CD4-positive, alpha-beta T cell treated with Interleukin-15 for 4 hours (primary cell): Measurements from ENCODE around the gene CNGB1.
"Not testable (repeated sequence)": the region's sequence is repeated elsewhere in the genome, so short reads cannot be mapped to it uniquely, and the experiment has no call there.

Experiments
- DNase-seq: peaks from one replicate; pipeline ENCODE4 v3.0.0-alpha.2; 2020; ENCODE audit warnings: low spot score

The CNGB1 gene

GRCh38 chr16:57970970-57971369 lies at the start of gene CNGB1:
Gene CNGB1, minus strand, starts transcription at chr16:57971128. Its CDS starts 3,842 bp downstream, at chr16:57967286.
- no peak for DNase-seq

- no peak for DNase-seq
Observed at GRCh38 chr16:58019866-58020538, 49.1 kb upstream of the CNGB1 start.

- no peak for DNase-seq
Observed at GRCh38 chr16:58018803-58019202, 47.9 kb upstream of the CNGB1 start.

GRCh38 chr16:58016840-58017446 lies 46.0 kb upstream of the CNGB1 start:
- no peak for DNase-seq

GRCh38 chr16:58013201-58013956 lies 42.5 kb upstream of the CNGB1 start:
- no peak for DNase-seq

- DNase-seq = no peak
Observed at GRCh38 chr16:58012481-58012880, 41.6 kb upstream of the CNGB1 start.

GRCh38 chr16:58011652-58012051 lies 40.7 kb upstream of the CNGB1 start:
- no peak for DNase-seq

GRCh38 chr16:58010886-58011285 lies 40.0 kb upstream of the CNGB1 start:
- DNase-seq = no peak

GRCh38 chr16:58009856-58010416 lies 39.0 kb upstream of the CNGB1 start:
- no peak for DNase-seq

GRCh38 chr16:58004736-58005135 lies 33.8 kb upstream of the CNGB1 start:
- not testable (repeated sequence) for DNase-seq

- DNase-seq = no peak
Observed at GRCh38 chr16:58002936-58003335, 32.0 kb upstream of the CNGB1 start.

- no peak for DNase-seq
Observed at GRCh38 chr16:58002416-58002800, 31.5 kb upstream of the CNGB1 start.

- no peak for DNase-seq
Observed at GRCh38 chr16:58001781-58002415, 31.0 kb upstream of the CNGB1 start.

- peak; percentile 83 for DNase-seq
Observed at GRCh38 chr16:58000706-58001676, 30.1 kb upstream of the CNGB1 start, which contains the start of gene USB1. Gene USB1, plus strand, starts transcription at chr16:58001407. Its CDS starts 77 bp downstream, at chr16:58001484.

- DNase-seq = no peak
Observed at GRCh38 chr16:57999971-58000705, 29.2 kb upstream of the CNGB1 start, which contains the start of gene ZNF319. Gene ZNF319, minus strand, starts transcription at chr16:58000672. Its CDS starts 2,407 bp downstream, at chr16:57998265.

GRCh38 chr16:57999366-57999970 lies 28.5 kb upstream of the CNGB1 start:
- peak; percentile 33 for DNase-seq

GRCh38 chr16:57998992-57999365 lies 28.1 kb upstream of the CNGB1 start:
- no peak for DNase-seq

GRCh38 chr16:57998486-57998885 lies 27.6 kb upstream of the CNGB1 start:
- DNase-seq = peak; percentile 60

- DNase-seq = no peak
Observed at GRCh38 chr16:57997528-57998265, 26.8 kb upstream of the CNGB1 start.
